HK-2 (cell line): ENCODE data around the gene PCDHB8.
"Not testable (repeated sequence)": the region's sequence is repeated elsewhere in the genome, so short reads cannot be mapped to it uniquely, and the experiment has no call there.

Source experiments
- DNase-seq: peaks from one replicate; pipeline ENCODE4 v3.0.0-alpha.2; 2018; ENCODE audit not compliant: unreplicated experiment

PCDHB8 gene

DNA sequence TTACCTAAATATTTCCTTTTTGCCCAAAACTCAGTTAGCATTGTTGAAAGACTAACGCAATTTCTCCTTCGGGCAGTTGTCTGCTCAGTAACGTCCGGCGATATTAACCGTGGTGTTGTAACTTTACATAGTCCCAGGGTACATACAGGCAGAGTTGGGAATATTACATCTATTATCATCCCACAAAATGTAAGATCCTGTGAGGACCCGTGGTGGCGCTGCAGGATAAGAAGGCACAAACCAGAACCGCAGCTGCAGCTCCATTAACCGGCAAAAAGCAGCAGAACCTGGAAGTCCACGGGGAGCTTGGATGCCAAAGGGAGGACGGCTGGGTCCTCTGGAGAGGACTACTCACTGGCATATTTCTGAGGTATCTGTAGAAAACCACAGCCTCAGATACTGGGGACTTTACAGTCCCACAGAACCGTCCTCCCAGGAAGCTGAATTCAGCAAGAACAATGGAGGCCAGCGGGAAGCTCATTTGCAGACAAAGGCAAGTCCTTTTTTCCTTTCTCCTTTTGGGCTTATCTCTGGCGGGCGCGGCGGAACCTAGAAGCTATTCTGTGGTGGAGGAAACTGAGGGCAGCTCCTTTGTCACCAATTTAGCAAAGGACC, at the start of gene PCDHB8:
PCDHB8 (plus strand) TSS at position 214 of the 615 bp plus-strand sequence; CDS start at position 459, 245 bp downstream.
- DNase-seq: not testable (repeated sequence)

DNA sequence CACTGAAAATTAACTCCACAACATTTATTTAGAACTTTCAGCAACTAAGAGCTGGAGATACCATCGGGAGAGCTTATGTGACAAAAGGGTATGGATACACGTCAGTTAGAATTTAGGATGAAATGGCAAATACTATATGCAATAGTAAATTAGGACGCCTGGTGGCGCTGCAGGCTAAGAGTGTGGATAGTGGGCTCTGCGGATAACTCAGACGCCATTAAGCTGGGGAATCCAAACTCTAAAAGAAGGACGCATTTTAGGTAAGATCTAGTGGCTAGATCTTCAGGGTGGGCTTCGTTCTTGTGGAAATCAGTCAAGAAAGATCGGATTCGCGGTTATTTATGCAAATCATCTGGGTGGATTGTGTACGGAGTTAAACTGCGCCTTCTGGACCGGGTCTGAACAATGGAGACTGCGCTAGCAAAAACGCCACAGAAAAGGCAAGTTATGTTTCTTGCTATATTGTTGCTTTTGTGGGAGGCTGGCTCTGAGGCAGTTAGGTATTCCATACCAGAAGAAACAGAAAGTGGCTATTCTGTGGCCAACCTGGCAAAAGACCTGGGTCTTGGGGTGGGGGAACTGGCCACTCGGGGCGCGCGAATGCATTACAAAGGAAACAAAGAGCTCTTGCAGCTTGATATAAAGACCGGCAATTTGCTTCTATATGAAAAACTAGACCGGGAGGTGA, 42.4 kb upstream of the PCDHB8 start, which contains the start of gene PCDHB5:
PCDHB5 (plus strand) TSS at position 177 of the 688 bp plus-strand sequence; CDS start at position 406, 229 bp downstream.
- no peak for DNase-seq

DNA sequence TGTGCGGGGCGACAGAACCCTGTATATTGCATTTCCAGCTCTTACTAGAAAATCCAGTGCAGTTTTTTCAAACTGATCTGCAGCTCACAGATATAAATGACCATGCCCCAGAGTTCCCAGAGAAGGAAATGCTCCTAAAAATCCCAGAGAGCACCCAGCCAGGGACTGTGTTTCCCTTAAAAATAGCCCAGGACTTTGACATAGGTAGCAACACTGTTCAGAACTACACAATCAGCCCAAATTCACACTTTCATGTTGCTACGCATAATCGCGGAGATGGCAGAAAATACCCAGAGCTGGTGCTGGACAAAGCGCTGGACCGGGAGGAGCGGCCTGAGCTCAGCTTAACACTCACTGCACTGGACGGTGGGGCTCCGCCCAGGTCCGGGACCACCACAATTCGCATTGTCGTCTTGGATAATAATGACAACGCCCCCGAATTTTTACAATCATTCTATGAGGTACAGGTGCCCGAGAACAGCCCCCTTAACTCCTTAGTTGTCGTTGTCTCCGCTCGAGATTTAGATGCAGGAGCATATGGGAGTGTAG, 41.8 kb upstream of the PCDHB8 start:
- no peak for DNase-seq

DNA sequence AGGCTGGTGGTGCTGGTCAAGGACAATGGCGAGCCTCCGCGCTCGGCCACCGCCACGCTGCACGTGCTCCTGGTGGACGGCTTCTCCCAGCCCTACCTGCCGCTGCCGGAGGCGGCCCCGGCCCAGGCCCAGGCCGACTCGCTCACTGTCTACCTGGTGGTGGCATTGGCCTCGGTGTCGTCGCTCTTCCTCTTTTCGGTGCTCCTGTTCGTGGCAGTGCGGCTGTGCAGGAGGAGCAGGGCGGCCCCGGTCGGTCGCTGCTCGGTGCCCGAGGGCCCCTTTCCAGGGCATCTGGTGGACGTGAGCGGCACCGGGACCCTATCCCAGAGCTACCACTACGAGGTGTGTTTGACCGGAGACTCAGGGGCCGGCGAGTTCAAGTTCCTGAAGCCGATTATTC, 40.2 kb upstream of the PCDHB8 start:
- DNase-seq: not testable (repeated sequence)

DNA sequence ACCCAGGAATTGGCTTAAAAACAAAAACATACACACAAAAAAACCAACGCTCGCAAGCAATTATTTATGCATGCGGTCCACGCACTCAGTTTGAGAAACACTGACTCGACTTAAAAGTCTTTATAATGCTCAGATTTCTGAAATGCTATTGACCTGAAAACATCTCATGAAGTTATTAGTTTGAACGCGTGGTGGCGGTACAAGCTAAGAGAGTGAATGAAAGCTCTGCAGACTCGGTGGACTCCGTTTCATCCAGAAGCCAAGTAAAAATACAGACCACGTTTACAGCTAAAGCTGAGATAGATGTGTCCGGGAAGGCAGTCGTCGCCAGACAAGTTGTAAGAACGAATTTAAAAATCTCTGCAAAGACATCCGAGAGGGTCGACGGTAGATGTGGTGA, 27.8 kb upstream of the PCDHB8 start, which contains the start of gene PCDHB6:
PCDHB6 (plus strand) TSS at position 246 of the 400 bp plus-strand sequence. CDS start 201 bp downstream, outside the sequence.
- no peak for DNase-seq

DNA sequence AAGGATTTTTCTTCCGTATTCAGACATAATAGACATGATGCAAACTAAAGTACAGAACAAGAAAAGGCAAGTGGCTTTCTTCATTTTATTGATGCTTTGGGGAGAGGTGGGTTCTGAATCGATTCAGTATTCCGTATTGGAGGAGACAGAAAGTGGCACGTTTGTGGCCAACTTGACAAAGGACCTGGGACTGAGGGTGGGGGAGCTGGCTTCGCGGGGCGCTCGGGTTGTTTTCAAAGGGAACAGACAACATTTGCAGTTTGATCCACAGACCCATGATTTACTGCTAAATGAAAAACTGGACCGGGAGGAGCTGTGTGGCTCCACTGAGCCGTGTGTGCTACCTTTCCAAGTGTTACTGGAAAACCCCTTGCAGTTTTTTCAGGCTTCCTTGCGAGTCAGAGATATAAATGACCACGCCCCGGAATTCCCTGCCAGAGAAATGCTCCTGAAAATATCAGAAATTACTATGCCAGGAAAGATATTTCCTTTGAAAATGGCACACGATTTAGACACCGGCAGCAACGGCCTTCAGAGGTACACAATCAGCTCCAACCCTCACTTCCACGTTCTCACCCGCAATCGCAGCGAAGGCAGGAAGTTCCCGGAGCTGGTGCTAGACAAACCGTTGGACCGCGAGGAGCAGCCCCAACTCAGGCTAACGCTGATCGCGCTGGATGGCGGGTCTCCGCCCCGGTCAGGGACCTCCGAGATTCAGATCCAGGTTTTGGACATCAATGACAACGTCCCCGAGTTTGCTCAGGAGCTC, 27.2 kb upstream of the PCDHB8 start:
- DNase-seq: no peak

DNA sequence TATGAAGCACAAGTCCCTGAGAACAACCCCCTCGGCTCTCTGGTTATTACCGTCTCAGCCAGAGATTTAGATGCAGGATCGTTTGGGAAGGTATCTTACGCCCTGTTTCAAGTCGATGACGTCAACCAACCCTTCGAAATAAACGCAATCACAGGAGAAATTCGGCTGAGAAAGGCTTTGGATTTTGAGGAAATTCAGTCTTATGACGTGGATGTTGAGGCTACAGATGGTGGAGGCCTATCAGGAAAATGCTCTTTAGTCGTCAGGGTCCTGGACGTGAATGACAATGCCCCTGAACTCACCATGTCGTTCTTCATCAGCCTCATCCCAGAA, 26.6 kb upstream of the PCDHB8 start:
- DNase-seq: no peak

DNA sequence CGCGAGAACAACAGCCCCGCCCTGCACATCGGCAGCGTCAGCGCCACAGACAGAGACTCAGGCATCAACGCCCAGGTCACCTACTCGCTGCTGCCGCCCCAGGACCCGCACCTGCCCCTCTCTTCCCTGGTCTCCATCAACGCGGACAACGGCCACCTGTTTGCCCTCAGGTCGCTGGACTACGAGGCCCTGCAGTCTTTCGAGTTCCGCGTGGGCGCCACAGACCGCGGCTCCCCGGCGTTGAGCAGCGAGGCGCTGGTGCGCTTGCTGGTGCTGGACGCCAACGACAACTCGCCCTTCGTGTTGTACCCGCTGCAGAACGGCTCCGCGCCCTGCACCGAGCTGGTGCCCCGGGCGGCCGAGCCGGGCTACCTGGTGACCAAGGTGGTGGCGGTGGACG, 26.0 kb upstream of the PCDHB8 start:
- not testable (repeated sequence) for DNase-seq

DNA sequence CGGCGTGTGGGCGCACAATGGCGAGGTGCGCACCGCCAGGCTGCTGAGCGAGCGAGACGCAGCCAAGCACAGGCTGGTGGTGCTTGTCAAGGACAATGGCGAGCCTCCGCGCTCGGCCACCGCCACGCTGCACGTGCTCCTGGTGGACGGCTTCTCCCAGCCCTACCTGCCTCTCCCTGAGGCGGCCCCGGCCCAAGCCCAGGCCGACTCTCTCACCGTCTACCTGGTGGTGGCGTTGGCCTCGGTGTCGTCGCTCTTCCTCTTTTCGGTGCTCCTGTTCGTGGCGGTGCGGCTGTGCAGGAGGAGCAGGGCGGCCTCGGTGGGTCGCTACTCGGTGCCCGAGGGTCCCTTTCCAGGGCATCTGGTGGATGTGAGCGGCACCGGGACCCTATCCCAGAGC, 25.5 kb upstream of the PCDHB8 start:
- not testable (repeated sequence) for DNase-seq

DNA sequence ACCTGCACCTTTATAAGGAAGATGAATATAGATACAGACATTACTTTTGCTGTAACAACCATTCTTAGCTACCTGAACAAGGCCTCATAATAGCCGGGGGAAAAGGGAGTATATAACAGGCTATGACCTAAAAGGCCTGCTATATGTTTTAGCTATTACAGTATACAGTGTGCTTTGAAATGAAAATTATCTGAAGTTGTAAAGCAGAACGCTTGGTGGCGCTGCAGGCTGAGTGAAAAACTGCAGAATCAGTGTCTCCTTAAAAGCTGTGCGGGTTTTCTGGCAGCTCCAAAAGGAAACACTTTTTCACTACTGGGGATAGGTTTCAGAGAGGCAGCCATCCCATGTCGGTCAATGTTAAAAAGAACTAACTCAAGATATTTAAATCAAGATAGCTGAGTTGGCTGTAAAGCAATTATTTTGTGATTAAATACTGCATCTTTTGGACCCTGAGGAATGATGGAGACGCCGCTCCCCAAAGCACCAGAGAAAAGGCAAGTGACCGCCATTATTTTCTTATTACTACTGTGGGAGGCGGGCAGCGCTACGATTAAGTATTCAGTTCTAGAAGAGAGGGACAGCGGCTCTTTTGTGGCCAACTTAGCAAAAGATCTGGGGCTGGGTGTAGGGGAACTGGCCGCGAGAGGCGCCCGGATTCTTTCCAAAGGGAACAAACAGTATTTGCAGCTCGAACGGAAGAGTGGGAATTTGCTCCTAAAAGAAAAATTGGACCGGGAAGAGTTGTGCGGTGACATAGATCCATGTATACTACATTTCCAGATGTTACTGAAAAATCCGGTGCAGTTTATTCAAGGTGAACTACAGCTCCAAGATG, 21.8 kb upstream of the PCDHB8 start:
- DNase-seq: no peak

DNA sequence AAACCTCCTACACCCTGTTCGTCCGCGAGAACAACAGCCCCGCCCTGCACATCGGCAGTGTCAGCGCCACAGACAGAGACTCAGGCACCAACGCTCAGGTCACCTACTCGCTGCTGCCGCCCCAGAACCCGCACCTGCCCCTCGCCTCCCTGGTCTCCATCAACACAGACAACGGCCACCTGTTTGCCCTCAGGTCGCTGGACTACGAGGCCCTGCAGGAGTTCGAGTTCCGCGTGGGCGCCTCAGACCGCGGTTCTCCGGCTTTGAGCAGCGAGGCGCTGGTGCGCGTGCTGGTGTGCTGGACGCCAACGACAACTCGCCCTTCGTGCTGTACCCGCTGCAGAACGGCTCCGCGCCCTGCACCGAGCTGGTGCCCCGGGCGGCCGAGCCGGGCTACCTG, 20.2 kb upstream of the PCDHB8 start:
- not testable (repeated sequence) for DNase-seq

DNA sequence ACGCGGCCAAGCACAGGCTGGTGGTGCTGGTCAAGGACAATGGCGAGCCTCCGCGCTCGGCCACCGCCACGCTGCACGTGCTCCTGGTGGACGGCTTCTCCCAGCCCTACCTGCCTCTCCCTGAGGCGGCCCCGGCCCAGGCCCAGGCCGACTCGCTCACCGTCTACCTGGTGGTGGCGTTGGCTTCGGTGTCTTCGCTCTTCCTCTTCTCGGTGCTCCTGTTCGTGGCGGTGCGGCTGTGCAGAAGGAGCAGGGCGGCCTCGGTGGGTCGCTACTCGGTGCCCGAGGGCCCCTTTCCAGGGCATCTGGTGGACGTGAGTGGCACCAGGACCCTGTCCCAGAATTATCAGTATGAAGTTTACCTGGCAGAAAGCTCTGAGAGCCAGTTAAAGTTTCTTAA, 19.7 kb upstream of the PCDHB8 start:
- DNase-seq: not testable (repeated sequence)

DNA sequence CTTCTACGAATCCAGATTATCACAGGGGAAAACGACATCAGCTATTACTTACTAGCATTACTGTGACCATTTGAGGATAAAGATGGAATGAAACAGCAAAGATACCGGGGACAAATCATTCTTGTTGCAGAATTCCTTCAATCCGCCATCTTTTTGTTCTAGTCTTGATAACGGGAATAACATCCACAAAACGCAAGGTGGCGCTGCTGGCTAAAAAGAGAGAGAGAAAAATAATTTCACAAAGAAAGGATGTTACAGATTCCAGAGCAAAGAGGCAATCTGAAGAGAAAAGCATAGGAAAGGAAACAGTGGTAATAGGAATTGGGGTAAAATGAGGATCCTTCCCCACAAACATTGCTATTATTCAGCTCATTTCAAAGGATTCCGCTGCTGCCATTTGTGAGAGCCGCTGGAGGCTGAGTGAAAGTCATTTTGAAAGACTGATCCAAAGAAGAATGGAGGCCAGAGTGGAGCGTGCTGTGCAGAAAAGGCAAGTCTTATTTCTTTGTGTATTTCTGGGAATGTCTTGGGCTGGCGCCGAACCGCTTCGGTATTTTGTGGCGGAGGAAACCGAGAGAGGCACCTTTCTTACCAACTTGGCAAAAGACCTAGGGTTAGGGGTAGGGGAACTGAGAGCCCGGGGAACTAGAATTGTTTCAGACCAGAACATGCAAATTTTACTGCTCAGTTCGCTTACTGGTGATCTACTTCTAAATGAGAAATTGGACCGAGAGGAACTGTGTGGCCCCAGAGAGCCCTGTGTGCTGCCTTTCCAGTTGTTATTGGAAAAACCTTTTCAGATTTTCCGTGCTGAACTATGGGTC, 5.0 kb upstream of the PCDHB8 start, which contains the start of gene PCDHB7:
PCDHB7 (plus strand) TSS at position 264 of the 824 bp plus-strand sequence; CDS start at position 456, 192 bp downstream.
- DNase-seq: no peak

DNA sequence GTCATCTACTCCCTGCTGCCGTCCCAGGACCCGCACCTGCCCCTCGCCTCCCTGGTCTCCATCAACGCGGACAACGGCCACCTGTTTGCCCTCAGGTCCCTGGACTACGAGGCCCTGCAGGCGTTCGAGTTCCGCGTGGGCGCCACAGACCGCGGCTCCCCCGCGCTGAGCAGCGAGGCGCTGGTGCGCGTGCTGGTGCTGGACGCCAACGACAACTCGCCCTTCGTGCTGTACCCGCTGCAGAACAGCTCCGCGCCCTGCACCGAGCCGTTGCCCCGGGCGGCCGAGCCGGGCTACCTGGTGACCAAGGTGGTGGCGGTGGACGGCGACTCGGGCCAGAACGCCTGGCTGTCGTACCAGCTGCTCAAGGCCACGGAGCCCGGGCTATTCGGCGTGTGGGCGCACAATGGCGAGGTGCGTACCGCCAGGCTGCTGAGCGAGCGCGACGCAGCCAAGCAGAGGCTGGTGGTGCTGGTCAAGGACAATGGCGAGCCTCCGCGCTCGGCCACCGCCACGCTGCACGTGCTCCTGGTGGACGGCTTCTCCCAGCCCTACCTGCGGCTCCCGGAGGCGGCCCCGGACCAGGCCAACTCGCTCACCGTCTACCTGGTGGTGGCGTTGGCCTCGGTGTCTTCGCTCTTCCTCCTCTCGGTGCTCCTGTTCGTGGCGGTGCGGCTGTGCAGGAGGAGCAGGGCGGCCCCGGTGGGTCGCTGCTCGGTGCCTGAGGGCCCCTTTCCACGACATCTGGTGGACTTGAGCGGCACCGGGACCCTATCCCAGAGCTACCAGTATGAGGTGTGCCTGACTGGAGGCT, 3.1 kb upstream of the PCDHB8 start:
- not testable (repeated sequence) for DNase-seq

DNA sequence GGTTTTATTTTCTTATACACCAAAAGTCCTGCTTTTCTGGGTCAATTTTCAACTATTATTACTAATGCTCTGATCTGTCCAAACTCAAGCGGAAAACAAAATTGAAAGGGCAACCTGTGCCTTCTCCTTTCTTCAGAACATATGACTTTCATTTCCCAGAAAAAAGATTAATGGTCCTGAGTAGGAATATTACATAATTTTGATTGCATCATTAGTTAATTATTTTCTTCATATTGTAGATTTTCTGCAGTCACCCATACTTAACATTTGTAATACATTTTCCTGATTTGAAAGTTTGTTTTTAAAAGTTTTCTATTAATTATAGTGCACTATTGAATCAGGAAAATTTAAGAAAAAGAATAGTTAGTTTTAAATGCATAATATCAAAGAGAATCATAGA, 1.7 kb upstream of the PCDHB8 start:
- DNase-seq: no peak

DNA sequence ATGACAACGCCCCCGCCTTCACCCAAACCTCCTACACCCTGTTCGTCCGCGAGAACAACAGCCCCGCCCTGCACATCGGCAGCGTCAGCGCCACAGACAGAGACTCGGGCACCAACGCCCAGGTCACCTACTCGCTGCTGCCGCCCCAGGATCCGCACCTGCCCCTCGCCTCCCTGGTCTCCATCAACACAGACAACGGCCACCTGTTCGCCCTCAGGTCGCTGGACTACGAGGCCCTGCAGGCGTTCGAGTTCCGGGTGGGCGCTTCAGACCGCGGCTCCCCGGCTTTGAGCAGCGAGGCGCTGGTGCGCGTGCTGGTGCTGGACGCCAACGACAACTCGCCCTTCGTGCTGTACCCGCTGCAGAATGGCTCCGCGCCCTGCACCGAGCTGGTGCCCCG, 1.8 kb downstream of the PCDHB8 start:
- DNase-seq: not testable (repeated sequence)

DNA sequence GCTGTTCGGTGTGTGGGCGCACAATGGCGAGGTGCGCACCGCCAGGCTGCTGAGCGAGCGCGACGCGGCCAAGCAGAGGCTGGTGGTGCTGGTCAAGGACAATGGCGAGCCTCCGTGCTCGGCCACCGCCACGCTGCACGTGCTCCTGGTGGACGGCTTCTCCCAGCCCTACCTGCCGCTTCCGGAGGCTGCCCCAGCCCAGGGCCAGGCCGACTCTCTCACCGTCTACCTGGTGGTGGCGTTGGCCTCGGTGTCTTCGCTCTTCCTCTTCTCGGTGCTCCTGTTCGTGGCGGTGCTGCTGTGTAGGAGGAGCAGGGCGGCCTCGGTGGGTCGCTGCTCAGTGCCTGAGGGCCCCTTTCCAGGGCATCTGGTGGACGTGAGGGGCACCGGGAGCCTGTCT, 2.3 kb downstream of the PCDHB8 start:
- DNase-seq: not testable (repeated sequence)

DNA sequence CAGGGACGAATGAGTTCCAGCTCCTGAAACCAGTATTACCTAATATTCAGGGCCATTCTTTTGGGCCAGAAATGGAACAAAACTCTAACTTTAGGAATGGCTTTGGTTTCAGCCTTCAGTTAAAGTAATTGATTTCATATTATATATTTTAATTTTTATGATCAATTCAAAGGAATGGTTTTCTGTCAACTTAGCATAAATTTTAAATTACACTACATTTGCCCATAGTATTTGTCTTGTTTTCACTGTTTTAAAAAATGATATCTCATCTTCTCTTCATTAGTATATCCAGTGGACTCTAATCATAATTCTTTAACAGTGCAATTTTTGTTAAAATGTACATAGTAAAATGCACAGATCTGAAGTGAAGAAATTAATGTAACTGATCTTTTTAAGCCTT, 2.7 kb downstream of the PCDHB8 start:
- DNase-seq: no peak

DNA sequence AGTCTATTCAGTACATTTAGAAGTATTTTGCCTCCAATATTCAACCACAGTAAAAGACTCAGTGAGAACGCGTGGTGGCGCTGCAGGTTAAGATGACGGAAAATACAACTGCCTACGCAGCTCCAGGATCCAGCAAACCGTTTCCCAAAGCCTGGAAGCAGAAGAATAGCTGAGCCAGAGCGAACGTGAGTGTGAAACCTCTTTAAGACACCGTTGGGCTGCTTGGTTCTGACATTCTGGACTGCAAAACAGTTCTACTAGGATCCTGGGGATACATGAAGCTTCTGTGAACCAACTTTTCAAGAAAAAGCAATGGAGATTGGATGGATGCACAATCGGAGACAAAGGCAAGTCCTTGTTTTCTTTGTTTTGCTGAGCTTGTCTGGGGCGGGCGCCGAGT, 4.7 kb downstream of the PCDHB8 start, which contains the start of gene PCDHB16:
PCDHB16 (plus strand) TSS at position 140 of the 400 bp plus-strand sequence; CDS start at position 313, 173 bp downstream.
- no peak for DNase-seq
